HG02970 (cell line): ENCODE data around the gene AATK.

ENCODE experiments used
- ATAC-seq: cut with Tn5 transposase; IDR thresholded peaks from one replicate; pipeline ENCODE4 v1.9.1; 2021; ENCODE audit warnings: mild to moderate bottlenecking, moderate library complexity, moderate number of reproducible peaks; ENCODE audit not compliant: unreplicated experiment, low FRiP score

AATK gene

DNA sequence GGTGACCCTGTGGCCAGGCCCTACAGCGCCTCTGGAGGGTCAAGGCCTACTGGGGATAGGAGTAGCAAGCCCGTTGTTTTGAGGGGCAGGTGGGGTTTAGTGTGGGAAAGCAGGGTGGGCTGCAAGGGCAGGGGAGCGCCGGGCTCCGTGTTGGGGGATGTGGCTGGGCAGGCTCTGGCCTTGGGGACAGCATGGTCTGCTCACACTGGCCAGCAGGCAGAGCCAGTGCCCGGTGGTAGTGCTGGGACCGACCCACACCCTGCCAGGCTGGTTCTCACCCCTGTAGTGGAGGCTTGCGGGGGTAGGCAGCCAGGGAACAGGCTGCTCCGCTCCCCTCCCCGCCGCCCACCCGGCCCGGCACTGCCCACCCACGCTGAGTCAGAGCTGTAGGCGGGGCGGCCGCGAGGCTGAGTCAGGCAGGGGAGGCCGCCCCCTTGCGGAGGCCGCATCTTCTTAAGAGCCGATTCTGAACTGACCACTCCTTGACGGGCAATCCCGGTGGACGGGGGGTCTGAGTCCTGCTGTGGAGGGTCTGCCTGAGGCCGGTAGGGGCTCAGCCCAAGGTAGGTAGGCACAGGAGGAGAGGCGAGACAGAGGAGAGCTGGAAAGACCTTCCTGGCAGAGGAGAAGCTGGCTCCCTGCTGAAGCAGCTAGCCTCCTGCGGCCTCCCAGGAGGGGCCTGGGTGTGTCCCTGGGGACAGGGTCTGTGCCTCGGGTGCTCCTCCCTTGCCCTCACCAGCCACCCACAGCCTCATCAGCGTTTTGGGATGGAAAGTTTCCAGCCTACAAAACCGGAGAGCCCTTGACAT, 68.7 kb downstream of the AATK start:
- no peak for ATAC-seq

GRCh38 chr17:81096741-81097133, 69.3 kb downstream of the AATK start:
- no peak for ATAC-seq

DNA sequence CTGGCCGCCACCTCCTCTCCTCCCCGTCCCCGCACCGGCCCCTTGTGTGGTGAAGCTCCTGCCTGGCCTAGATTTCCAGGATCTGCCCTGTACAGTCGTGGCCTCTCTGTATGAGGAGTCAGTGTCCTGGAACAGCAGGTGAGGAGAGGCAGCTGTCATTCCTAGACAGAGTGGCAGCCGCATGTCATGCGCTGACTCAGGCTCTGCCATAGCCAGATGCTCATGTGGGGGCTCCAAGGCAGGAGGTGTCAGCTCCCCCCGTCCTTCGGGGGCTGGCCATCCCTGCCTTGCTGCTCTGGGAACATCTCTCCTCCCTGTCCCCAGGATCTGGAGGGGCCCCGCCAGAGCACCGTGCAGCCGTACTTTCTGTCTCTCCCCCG, 70.6 kb downstream of the AATK start:
- ATAC-seq = no peak

DNA sequence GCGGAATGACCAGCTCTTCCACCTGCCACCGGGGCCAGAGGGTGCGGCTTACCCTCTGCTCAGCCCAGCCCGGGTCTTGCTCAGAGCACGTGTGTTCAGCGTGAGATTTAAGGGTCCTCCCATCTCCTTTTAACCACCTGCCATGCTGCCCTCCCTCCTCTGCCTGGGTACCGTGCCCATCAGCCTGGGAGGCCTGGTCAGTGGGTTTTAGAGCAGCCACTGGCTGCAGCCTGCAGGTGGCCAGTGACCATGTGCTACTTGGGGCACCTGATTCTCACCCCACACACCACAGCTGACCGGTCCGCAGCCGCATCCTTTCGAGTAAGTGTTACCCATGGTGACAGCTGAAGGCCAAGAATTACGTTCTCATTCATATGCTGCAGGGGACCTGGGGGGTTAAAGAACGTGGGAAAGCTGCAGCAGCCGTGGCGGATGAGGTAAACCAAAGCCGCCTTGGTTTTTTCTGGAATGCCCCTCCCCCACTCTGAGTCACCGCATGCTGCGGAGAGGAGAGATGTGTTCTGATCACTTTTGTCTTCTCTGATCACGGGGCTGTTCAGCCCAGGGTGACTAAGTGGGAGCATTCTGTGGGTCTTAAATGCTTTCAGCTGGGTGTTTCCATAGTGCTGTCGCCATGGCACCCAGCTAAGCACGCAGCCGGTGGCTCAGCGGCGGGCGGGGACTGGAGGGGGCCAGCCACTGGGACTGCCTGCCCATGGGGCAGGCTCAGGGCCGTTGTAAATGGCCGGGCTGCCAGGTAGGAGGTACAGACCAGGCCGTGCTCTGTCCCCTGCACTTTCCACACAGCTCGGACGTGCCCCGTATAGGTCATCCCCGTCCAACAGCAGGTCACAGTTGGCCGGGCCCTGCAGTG, 71.3 kb downstream of the AATK start:
- no peak for ATAC-seq

DNA sequence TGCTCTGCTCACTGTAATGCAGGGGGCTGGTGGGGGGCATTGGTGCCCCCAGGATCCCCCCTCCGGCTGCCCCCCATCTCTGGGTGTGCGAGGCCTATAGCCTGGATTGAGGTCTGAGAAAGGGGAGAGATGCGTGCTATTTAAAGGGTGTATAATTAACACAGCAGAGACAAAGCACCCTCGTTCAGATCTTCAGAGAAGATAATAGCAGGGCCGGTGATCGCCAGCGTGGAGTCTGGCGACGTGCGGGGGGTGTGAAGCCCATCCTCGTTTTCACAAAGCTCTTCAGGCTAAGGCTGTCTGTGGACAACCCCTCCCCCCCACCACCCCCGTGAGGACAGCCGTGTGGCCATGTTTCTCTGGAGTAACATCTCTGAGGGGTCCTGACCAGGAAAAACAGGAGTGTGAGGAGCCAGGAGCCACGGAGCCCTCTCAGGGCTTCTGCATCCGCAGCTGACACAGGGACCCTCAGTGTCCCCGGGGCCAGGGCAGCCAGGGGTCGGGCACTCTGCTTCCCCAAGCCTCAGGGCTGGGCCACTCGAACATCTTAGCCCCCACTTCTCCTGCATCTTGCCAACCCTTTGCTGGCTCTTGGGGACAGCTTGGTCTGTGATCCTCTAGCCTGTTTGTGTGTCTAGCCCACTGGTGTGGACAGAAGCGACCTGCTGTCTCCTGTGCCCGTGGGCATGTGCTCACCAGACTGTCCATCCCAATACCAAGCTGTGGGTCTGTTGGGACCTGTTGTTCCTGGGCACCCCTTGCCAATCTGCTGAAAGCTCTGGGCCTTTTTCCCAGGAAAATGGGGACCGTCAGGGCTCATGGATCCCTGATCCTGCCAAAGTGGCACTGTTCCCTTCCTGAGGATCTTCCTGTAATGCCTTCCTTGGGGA, 72.2 kb downstream of the AATK start:
- no peak for ATAC-seq

DNA sequence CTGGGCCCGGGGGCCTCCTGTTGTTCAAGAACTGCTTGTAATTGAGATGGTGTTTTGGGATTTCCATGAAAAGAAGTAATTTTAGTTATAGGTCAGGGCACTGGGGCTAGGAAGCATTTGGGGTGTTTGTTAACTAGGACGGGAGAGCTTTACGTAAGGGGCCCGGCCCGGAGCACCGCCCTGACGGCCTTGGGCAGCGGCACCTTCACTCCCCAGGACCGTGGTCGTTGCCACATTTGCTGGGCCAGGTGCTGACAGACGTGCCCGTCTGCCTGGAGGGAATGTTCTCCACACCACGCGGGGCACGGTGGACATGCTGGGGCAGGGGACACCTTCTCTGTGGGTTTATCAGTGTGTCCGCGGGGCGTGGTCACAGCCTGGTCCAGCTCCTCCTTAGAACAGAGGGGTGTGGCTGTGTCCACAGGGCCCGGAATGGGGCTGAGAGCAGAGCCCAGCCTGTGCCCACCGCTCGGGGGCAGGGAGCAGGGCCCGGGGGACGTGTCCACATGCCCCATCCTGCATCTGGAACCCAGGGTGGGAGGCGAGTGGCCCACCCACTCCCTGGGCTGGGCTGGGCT, 73.4 kb downstream of the AATK start:
- no peak for ATAC-seq

GRCh38 chr17:81091774-81092517, 74.1 kb downstream of the AATK start:
- no peak for ATAC-seq

GRCh38 chr17:81091154-81091553, 74.9 kb downstream of the AATK start:
- no peak for ATAC-seq

- no peak for ATAC-seq
Observed at GRCh38 chr17:81090361-81091136, 75.5 kb downstream of the AATK start.

GRCh38 chr17:81086789-81087551, 79.1 kb downstream of the AATK start:
- ATAC-seq = no peak

DNA sequence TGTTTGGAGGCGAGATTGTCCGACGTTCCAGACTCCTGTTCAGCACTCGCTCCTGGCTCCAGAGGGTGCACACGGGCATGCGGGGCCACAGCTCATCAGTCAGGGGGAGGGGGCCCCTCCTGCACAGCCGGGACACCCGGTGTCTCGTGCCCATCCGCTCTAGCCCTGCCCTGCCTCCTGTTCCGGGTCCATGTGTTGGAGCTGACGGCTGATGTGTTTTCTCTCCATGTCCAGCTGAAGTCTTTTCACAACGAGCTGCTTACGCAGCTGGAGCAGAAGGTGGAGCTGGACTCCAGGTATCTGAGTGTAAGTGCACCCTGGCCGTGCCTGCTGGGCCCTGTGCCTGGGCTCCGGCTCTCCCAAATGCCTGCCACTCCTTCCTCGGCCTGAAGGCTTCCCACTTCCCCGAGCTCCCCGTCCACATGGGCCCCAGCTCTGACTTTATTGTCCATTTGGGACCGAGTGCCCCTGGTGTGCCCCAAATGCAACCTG, 80.6 kb downstream of the AATK start:
- no peak for ATAC-seq

GRCh38 chr17:81084680-81085419, 81.2 kb downstream of the AATK start:
- ATAC-seq = no peak

GRCh38 chr17:81083125-81083765, 82.8 kb downstream of the AATK start:
- ATAC-seq = no peak

- ATAC-seq = no peak
Observed at GRCh38 chr17:81082177-81083073, 83.6 kb downstream of the AATK start.

- no peak for ATAC-seq
Observed at GRCh38 chr17:81081222-81082176, 84.5 kb downstream of the AATK start.
